Keratinocyte (primary cell): ENCODE measurements around the gene RNF125.

Experiments
- CTCF ChIP-seq, 3 experiments: IDR thresholded peaks in 1 of 3; conservative IDR thresholded peaks in 1 of 3; optimal IDR thresholded peaks in 1 of 3; 2 replicates in 2 of 3; 3 replicates in 1 of 3; pipeline versions ENCODE3 to v1.5.1; 2011; ENCODE audit warnings: low read length in 3 of 3, mild to moderate bottlenecking in 3 of 3, moderate library complexity in 2 of 3, control low read depth in 1 of 3, inconsistent platforms in 1 of 3; ENCODE audit not compliant: insufficient read depth in 2 of 3; ENCODE audit errors: extremely low read depth in 1 of 3
- EZH2 ChIP-seq: IDR thresholded peaks from one replicate; pipeline ENCODE4 v1.6.1; 2012; ENCODE audit warnings: inconsistent platforms, mild to moderate bottlenecking, low read length, moderate library complexity

- no peak for TF ChIP-seq EZH2
- TF ChIP-seq CTCF (optimal IDR thresholded peaks at IDR 0.05 in 1 of 3, IDR thresholded peaks at IDR 0.05 in 1 of 3, conservative IDR thresholded peaks at IDR 0.05 in 1 of 3; ENCODE audit: extremely low read depth in 1 of 3, insufficient read depth in 2 of 3, low read length in 3 of 3), result no peak
Observed at GRCh38 chr18:32037616-32038015, 19.0 kb downstream of the RNF125 start.
